Right lobe of liver (tissue), 6 donors: ENCODE measurements around the gene CASP8AP2. TPM values are rescaled to one million over a fixed set of nuclear protein-coding genes. Genes with fewer than 3 reads are reported as not detected.
"Not testable (repeated sequence)": the region's sequence is repeated elsewhere in the genome, so short reads cannot be mapped to it uniquely, and the experiment has no call there.

Source experiments
- ATAC-seq, 4 donors: fragments of 200-7000 bp; cut with Tn5 transposase; one replicate each; pipeline ENCODE4 v1.9.1; 2020; ENCODE audit warnings: mild to moderate bottlenecking in 4 of 4, moderate library complexity in 4 of 4
- DNase-seq, 3 donors: peaks; one replicate each; pipeline ENCODE4 v3.0.0-alpha.2; 2020
- H3K27ac ChIP-seq, 3 donors: fragments of 200-600 bp; one replicate each; pipeline ENCODE4 v1.8.0; 2022
- H3K27me3 ChIP-seq, 2 donors: fragments of 200-600 bp; one replicate each; pipeline ENCODE4 v1.8.0; 2022
- H3K36me3 ChIP-seq, 4 donors: fragments of 200-600 bp; sonication (generic) in 1 of 4; one replicate each; pipeline versions ENCODE4 v1.5.1 to v1.8.0; 2017 to 2022; ENCODE audit warnings: control low read depth in 1 of 4
- H3K4me1 ChIP-seq, 4 donors: fragments of 200-600 bp; sonication (generic) in 1 of 4; one replicate each; pipeline versions ENCODE4 v1.5.1 to v1.8.0; 2017 to 2022; ENCODE audit warnings: control low read depth in 1 of 4
- H3K4me3 ChIP-seq, 3 donors: fragments of 200-600 bp; one replicate each; pipeline ENCODE4 v1.8.0; 2022
- H3K9me3 ChIP-seq, 4 donors: fragments of 200-600 bp; sonication (generic) in 1 of 4; one replicate each; pipeline versions ENCODE4 v1.5.1 to v1.8.0; 2017 to 2022; ENCODE audit warnings: control low read depth in 1 of 4
- CTCF ChIP-seq, 4 donors: fragments of 200-600 bp in 3 of 4; fragments of 450-650 bp in 1 of 4; IDR thresholded peaks; one replicate each; pipeline versions ENCODE4 v1.5.1 to v1.8.0; 2016 to 2022; ENCODE audit warnings: antibody characterized with exemption in 4 of 4, mild to moderate bottlenecking in 2 of 4
- POLR2A ChIP-seq: fragments of 450-650 bp; IDR thresholded peaks from one replicate; pipeline ENCODE4 v1.6.1; 2017; ENCODE audit warnings: antibody characterized with exemption, mild to moderate bottlenecking
- WGBS: methylation state at CpG from one replicate; pipeline ENCODE4 v1.1.6; 2018; ENCODE audit warnings: low coverage, low lambda C conversion rate; ENCODE audit not compliant: insufficient coverage; ENCODE audit errors: missing lambda C conversion rate; 5-methylcytosine and 5-hydroxymethylcytosine counted together
- intact Hi-C, 2 donors: fragments of 100-400 bp; cut with DNase I; formaldehyde crosslinking; loops; one replicate each; pipeline versions ENCODE4 v1.11.2 to v1.14.1; 2022
- total RNA-seq, 6 experiments: library from RNA; depleted of rRNA in 2 of 6; stranded (reverse); fragments of >200 nt in 2 of 6; fragmentation: NEBNext Ultra II Directional in 3 of 6; extraction: Animal tissue kit (Norgen Biotek cat#: 25700) in 3 of 6; gene quantifications; one replicate each; pipeline versions ENCODE4 v1.1.0 to v1.2.4, GENCODE V29; 2016 to 2023
- donor health status: DM: no; HTN: yes; CAD: no.
- donor health status: DM: no; HTN: no; CAD: no.
- donor health status: DM: no; HTN: no; CAD: no.
- donor health status: DM: no; HTN: yes; CAD: no.
- donor health status: DM: no; HTN: yes; CAD: no.

Gene CASP8AP2
- total RNA-seq, 6 experiments from 2014 or later, result 3.9 to 6.2 (median 5.0) TPM

- intact Hi-C loops, result no loop called here
- no peaks in the 10 kb centered on the region for H3K36me3 ChIP-seq
- TF ChIP-seq POLR2A, result no peak
- TF ChIP-seq CTCF (IDR thresholded peaks at IDR 0.05), result no peak
- no peaks in the 10 kb centered on the region for H3K9me3 ChIP-seq
- no peak for DNase-seq
- H3K4me3 ChIP-seq, result no peak overlapping the region
- H3K27ac ChIP-seq, result no peak overlapping the region
- 83% methylated on average over 6 of the region's 6 CpGs for WGBS
- H3K4me1 ChIP-seq, result peaks cover 0 to 6% (median 0%) of the 10 kb centered on the region in 4 donors
- H3K27me3 ChIP-seq, result no peaks in the 10 kb centered on the region
- ATAC-seq, result no peak
These were observed 3.6 kb upstream of the CASP8AP2 start for GRCh38 chr6:89826029-89826528.

DNA sequence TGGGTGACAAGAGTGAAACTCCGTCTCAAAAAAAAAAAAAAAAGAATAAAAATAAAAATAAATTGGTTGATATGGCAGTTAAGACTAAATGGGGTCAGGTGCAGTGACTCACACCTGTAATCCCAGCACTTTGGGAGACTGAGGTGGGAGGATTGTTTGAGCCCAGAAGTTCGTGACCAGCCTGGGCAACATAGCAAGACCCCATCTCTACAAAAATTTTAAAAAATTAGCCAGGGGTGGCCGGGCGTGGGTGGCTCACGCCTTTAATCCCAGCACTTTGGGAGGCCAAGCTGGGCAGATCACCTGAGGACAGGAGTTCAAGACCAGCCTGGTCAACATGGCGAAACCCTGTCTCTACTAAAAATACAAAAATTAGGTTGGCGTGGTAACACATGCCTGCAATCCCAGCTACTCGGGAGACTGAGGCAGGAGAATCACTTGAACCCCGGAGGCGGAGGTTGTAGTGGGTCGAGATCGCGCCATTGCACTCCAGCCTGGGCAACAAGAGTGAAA is 1.1 kb upstream of the CASP8AP2 start:
- not testable (repeated sequence) for H3K9me3 ChIP-seq

DNA sequence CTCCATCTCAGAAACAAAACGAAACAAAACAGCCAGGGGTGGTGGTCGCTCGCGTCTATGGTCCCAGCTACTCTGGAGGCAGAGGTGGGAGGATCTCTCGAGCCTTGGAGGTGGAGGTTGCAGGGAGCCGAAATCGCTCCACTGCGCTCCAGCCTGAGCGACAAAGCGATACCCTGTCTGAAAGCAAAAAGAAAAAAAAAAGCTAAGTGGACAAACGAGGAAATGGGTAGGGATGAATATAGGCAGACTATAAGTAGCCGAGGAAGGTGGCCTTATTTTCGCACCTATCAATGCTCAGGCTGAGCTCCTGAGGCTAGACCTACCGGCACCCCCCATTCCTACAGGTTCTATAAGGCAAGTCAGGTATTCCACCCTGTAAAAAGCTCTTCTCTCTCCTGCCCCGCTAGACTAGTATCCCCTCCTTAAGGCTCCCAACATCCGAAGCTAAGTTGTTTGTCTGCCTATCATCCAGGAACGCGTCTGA is 650 bp upstream of the CASP8AP2 start:
- H3K4me1 ChIP-seq, result peaks cover 0 to 6% (median 0%) of the 10 kb centered on the region in 4 donors

More for the DNA sequence above, 1.1 kb upstream of the CASP8AP2 start:
- DNase-seq, H3K4me1 ChIP-seq, ATAC-seq, H3K36me3 ChIP-seq, intact Hi-C loops, H3K27me3 ChIP-seq: not testable (repeated sequence)
- WGBS, result 52% methylated on average over 13 of the region's 13 CpGs
- Histone ChIP-seq H3K27ac (peak overlapping the region; percentile 74 to 79 (median 75)), H3K4me3 (peak overlapping the region; percentile 57 to 98 (median 97))

DNA sequence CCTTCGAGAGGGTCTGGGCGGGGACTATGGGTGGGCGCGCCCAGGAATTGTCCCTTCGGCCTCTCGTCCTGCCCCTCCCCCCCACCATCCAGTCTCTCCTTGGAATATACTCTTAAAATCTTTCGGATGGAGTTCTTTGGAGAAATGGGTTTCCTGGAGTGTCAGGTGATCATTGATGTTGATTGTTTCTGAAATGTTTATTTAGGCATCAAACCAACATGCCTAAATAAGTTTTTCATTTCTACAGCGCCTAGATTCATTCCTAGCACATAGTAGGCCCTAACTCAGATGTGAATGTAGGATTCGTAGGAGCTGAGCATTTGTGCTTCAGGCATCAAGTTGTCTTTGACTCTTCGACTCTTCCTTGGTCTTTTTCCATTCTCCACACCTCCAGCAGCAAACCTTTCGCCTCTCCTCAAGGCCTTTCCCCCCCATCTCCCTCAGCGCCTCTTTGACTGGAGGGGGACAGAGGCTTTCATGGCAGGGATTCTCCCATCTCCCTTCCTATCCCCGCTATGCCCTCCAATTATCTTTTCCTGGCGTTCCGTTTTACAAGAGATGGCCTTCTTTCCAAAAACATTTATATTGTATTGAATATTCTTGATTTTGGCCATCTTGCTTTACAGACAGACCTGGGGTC is 610 bp downstream of the CASP8AP2 start:
- ATAC-seq (no peak), DNase-seq (no peak)
- H3K4me1 ChIP-seq, result peaks cover 0 to 6% (median 0%) of the 10 kb centered on the region in 4 donors
- peak overlapping the region; percentile 41 to 55 (median 49) for H3K27ac ChIP-seq
- no peaks in the 10 kb centered on the region for H3K27me3 ChIP-seq
- intact Hi-C loops, result no loop called here
- TF ChIP-seq POLR2A (no peak), CTCF (IDR thresholded peaks at IDR 0.05) (no peak)
- 14% methylated on average over 14 of the region's 15 CpGs for WGBS
- peak overlapping the region; percentile 86 to 98 (median 97) for H3K4me3 ChIP-seq
- H3K9me3 ChIP-seq, result no peaks in the 10 kb centered on the region
- no peaks in the 10 kb centered on the region for H3K36me3 ChIP-seq

More for the DNA sequence above, 650 bp upstream of the CASP8AP2 start:
- H3K4me3 ChIP-seq, result peak overlapping the region; percentile 57 to 98 (median 97)
- ATAC-seq, result peak; percentile 23 to 45 (median 32)
- no peaks in the 10 kb centered on the region for H3K9me3 ChIP-seq
- H3K27me3 ChIP-seq, result no peaks in the 10 kb centered on the region
- 0% methylated on average over 18 of the region's 18 CpGs for WGBS
- no peak for DNase-seq
- H3K36me3 ChIP-seq, result no peaks in the 10 kb centered on the region
- TF ChIP-seq POLR2A (no peak), CTCF (IDR thresholded peaks at IDR 0.05) (no peak)
- H3K27ac ChIP-seq, result peak overlapping the region; percentile 74 to 79 (median 75)
- intact Hi-C loops, result no loop called here
